ENCODE results near the gene PRRX2.

PRRX2 gene

GRCh38 chr9:129703667-129704355, 38.4 kb downstream of the PRRX2 start:
- Histone ChIP-seq H3K27ac (ENCODE audit: low read depth, low read length, poor library complexity, severe bottlenecking) (no peak overlapping the region), H3F3A (ENCODE audit: insufficient read depth, low read length) (no peaks in the 10 kb centered on the region), H4K20me1 (ENCODE audit: insufficient read depth, low read length) (no peaks in the 10 kb centered on the region), H3K27me3 (ENCODE audit: insufficient read depth, low read length) (peaks cover 3% of the 10 kb centered on the region; the same call in 1 of the 2 replicates), H3K4me1 (ENCODE audit: insufficient read depth, low read length, severe bottlenecking) (no peaks in the 10 kb centered on the region), H2AFZ (ENCODE audit: low read length) (no peak overlapping the region), H3K4me2 (ENCODE audit: low read length) (no peak overlapping the region), H3K36me3 (ENCODE audit: insufficient read depth, low read length) (no peaks in the 10 kb centered on the region), H3K79me2 (ENCODE audit: insufficient read depth, low read length) (no peaks in the 10 kb centered on the region), H3K9me2 (ENCODE audit: low read depth, low read length) (no peaks in the 10 kb centered on the region), H3K9ac (ENCODE audit: low read length) (no peak overlapping the region), H3K4me3 (ENCODE audit: low read depth, low read length, poor library complexity, severe bottlenecking) (no peak overlapping the region), H3K9me3 (ENCODE audit: low read length) (no peaks in the 10 kb centered on the region)
- no peak for TF ChIP-seq CTCF (IDR thresholded peaks at IDR 0.05; ENCODE audit: low read length)
- no peak for TF ChIP-seq EZH2 (IDR thresholded peaks at IDR 0.05; ENCODE audit: borderline replicate concordance, low read length)

GRCh38 chr9:129704807-129705206, 39.4 kb downstream of the PRRX2 start:
- TF ChIP-seq CTCF (IDR thresholded peaks at IDR 0.05; ENCODE audit: low read length) (no peak), EZH2 (IDR thresholded peaks at IDR 0.05; ENCODE audit: borderline replicate concordance, low read length) (no peak)
- Histone ChIP-seq H3K27ac (ENCODE audit: low read depth, low read length, poor library complexity, severe bottlenecking) (no peak overlapping the region), H3F3A (ENCODE audit: insufficient read depth, low read length) (no peaks in the 10 kb centered on the region), H3K9me3 (ENCODE audit: low read length) (no peaks in the 10 kb centered on the region), H3K27me3 (ENCODE audit: insufficient read depth, low read length) (peaks cover 12% of the 10 kb centered on the region; the same call in 1 of the 2 replicates), H3K9ac (ENCODE audit: low read length) (no peak overlapping the region), H3K4me1 (ENCODE audit: insufficient read depth, low read length, severe bottlenecking) (no peaks in the 10 kb centered on the region), H3K4me3 (ENCODE audit: low read depth, low read length, poor library complexity, severe bottlenecking) (no peak overlapping the region), H3K36me3 (ENCODE audit: insufficient read depth, low read length) (no peaks in the 10 kb centered on the region), H3K9me2 (ENCODE audit: low read depth, low read length) (no peaks in the 10 kb centered on the region), H2AFZ (ENCODE audit: low read length) (no peak overlapping the region), H4K20me1 (ENCODE audit: insufficient read depth, low read length) (no peaks in the 10 kb centered on the region), H3K79me2 (ENCODE audit: insufficient read depth, low read length) (no peaks in the 10 kb centered on the region), H3K4me2 (ENCODE audit: low read length) (no peak overlapping the region)

GRCh38 chr9:129708793-129709192, 43.3 kb downstream of the PRRX2 start:
- H3K79me2 ChIP-seq (ENCODE audit: insufficient read depth, low read length): no peaks in the 10 kb centered on the region
- no peak overlapping the region for H3K9ac ChIP-seq (ENCODE audit: low read length)
- H3K9me3 ChIP-seq (ENCODE audit: low read length): no peaks in the 10 kb centered on the region
- H3K27ac ChIP-seq (ENCODE audit: low read depth, low read length, poor library complexity, severe bottlenecking): no peak overlapping the region
- H3K9me2 ChIP-seq (ENCODE audit: low read depth, low read length): no peaks in the 10 kb centered on the region
- H3K4me3 ChIP-seq (ENCODE audit: low read depth, low read length, poor library complexity, severe bottlenecking): no peak overlapping the region
- H3K36me3 ChIP-seq (ENCODE audit: insufficient read depth, low read length): no peaks in the 10 kb centered on the region
- no peaks in the 10 kb centered on the region for H4K20me1 ChIP-seq (ENCODE audit: insufficient read depth, low read length)
- no peaks in the 10 kb centered on the region for H3K4me1 ChIP-seq (ENCODE audit: insufficient read depth, low read length, severe bottlenecking)
- H3K4me2 ChIP-seq (ENCODE audit: low read length): no peak overlapping the region
- no peaks in the 10 kb centered on the region for H3F3A ChIP-seq (ENCODE audit: insufficient read depth, low read length)
- H3K27me3 ChIP-seq (ENCODE audit: insufficient read depth, low read length): peaks cover 15% of the 10 kb centered on the region; the same call in 1 of the 2 replicates
- TF ChIP-seq CTCF (IDR thresholded peaks at IDR 0.05; ENCODE audit: low read length) (no peak), EZH2 (IDR thresholded peaks at IDR 0.05; ENCODE audit: borderline replicate concordance, low read length) (no peak)
- H2AFZ ChIP-seq (ENCODE audit: low read length): no peak overlapping the region

Data from OCI-LY1 (cell line).